GM12878 (cell line): Measurements from ENCODE around the gene NXNL1. TPM values are rescaled to one million over a fixed set of nuclear protein-coding genes. Genes with fewer than 3 reads are reported as not detected.

Source experiments
- ATAC-seq: fragments of 200-7000 bp; cut with Tn5 transposase; 3 replicates; pipeline ENCODE4 v1.9.1; 2020; ENCODE audit warnings: mild to moderate bottlenecking, moderate library complexity
- BruUV-seq: library from RNA; stranded (reverse); fragments of 400-500 nt; replicated peaks from 2 replicates; lab custom pipeline; 2021; lab: Mats Ljungman, UMichigan
- CTCF ChIA-PET: fragments of 300-600 bp; sonication (Branson Sonifier 250); formaldehyde crosslinking; extraction: SDS; loops from one replicate; lab custom pipeline; 2021; ENCODE audit warnings: inconsistent platforms; lab: Yijun Ruan, JAX
- POLR2A ChIA-PET: fragments of 350-600 bp; formaldehyde crosslinking; extraction: SDS; loops from one replicate; lab custom pipeline; 2021; ENCODE audit warnings: inconsistent platforms; lab: Charles Lee
- RAD21 ChIA-PET: fragments of 300-600 bp; sonication (Branson Sonifier 250); formaldehyde crosslinking; loops from one replicate; lab custom pipeline; 2023; ENCODE audit warnings: antibody characterized with exemption; ENCODE audit not compliant: unreplicated experiment; lab: Charles Lee
- SMC1A ChIA-PET: fragments of 300-600 bp; sonication (Branson Sonifier 250); formaldehyde crosslinking; loops from one replicate; lab custom pipeline; 2023; ENCODE audit not compliant: unreplicated experiment, uncharacterized antibody; lab: Charles Lee
- DNase-seq: peaks from one replicate; pipeline ENCODE4 v3.0.0-alpha.2; 2011; ENCODE audit warnings: low read depth, low spot score
- FAIRE-seq: peaks from 3 replicates; lab custom pipeline; 2011; peaks lifted over from hg19 to GRCh38; lab: Jason Lieb, UNC
- H2AFZ ChIP-seq: 2 replicates; pipeline ENCODE4 v1.6.0; 2011; ENCODE audit warnings: low read depth, low read length, control low read depth; ENCODE audit not compliant: control insufficient read depth
- H3K27ac ChIP-seq: 2 replicates; pipeline ENCODE4 v1.5.1; 2011; ENCODE audit warnings: control low read depth; ENCODE audit not compliant: control insufficient read depth, insufficient read depth
- H3K27me3 ChIP-seq, 2 experiments: replicated peaks in 1 of 2; 2 replicates each; pipeline versions ENCODE4 v1.6.0 to v1.6.1; 2011; ENCODE audit warnings: low read length in 1 of 2; ENCODE audit not compliant: control insufficient read depth in 2 of 2, insufficient read depth in 2 of 2
- H3K36me3 ChIP-seq, 2 experiments: 2 replicates each; pipeline ENCODE4 v1.5.1; 2011; ENCODE audit warnings: low read length in 1 of 2; ENCODE audit not compliant: control insufficient read depth in 2 of 2, insufficient read depth in 2 of 2
- H3K4me1 ChIP-seq: 2 replicates; pipeline ENCODE4 v1.6.1; 2011; ENCODE audit warnings: mild to moderate bottlenecking, low read length, moderate library complexity, mixed read lengths; ENCODE audit not compliant: control insufficient read depth, insufficient read depth
- H3K4me2 ChIP-seq: 2 replicates; pipeline ENCODE4 v1.6.0; 2011; ENCODE audit warnings: control low read depth; ENCODE audit not compliant: control insufficient read depth, insufficient read depth
- H3K4me3 ChIP-seq: fragments of 200-600 bp; sonication (generic); 2 replicates; pipeline ENCODE4 v1.5.1; 2016
- H3K79me2 ChIP-seq: 2 replicates; pipeline ENCODE4 v1.6.0; 2011; ENCODE audit warnings: low read length; ENCODE audit not compliant: control insufficient read depth, insufficient read depth
- H3K9ac ChIP-seq: 2 replicates; pipeline ENCODE4 v1.8.0; 2011; ENCODE audit warnings: low read length, control low read depth, mixed read lengths; ENCODE audit not compliant: control insufficient read depth, insufficient read depth
- H3K9me3 ChIP-seq: replicated peaks from 3 replicates; pipeline ENCODE4 v1.5.1; 2011; ENCODE audit warnings: mild to moderate bottlenecking, low read length; ENCODE audit not compliant: control insufficient read depth, insufficient read depth
- H4K20me1 ChIP-seq: 2 replicates; pipeline ENCODE4 v1.6.0; 2011; ENCODE audit not compliant: control insufficient read depth, insufficient read depth
- NR2C1 ChIP-seq: fragments of 450-650 bp; IDR thresholded peaks from 2 replicates; pipeline ENCODE4 v1.6.1; 2017; ENCODE audit warnings: antibody characterized with exemption, mild to moderate bottlenecking, moderate library complexity
- TBL1XR1 ChIP-seq: IDR thresholded peaks from 2 replicates; pipeline ENCODE4 v1.6.1; 2012; ENCODE audit warnings: low read depth, low read length, improper control_type of control experiment
- WGBS: methylation state at CpG from one replicate; pipeline ENCODE4 v1.1.6; 2016; ENCODE audit warnings: low lambda C conversion rate; ENCODE audit not compliant: insufficient replicate concordance, insufficient coverage; ENCODE audit errors: missing lambda C conversion rate; 5-methylcytosine and 5-hydroxymethylcytosine counted together
- in situ Hi-C: fragments of 300-500 bp; cut with MboI; formaldehyde crosslinking; loops from 9 replicates; pipeline ENCODE4 v1.14.3; 2018; ENCODE audit warnings: mixed read lengths
- intact Hi-C: fragments of 100-400 bp; cut with micrococcal nuclease; formaldehyde crosslinking; loops from one replicate; pipeline ENCODE4 v1.14.2; 2022; ENCODE audit not compliant: unreplicated experiment
- polyA plus RNA-seq, 11 experiments: library from polyadenylated mRNA; depleted of rRNA in 4 of 11; unstranded in 6 of 11; stranded (reverse) in 5 of 11; fragments of >200 nt; fragmentation: Nextera tagmentation in 4 of 11; fragmentation: Illumina TruSeq in 1 of 11; extraction: Ambion mirVana in 4 of 11; extraction: Trizol in 1 of 11; gene quantifications; 1 replicate in 1 of 11; 2 replicates in 10 of 11; pipeline versions ENCODE4 v1.2.1 to v1.2.3, GENCODE V29; 2011 to 2016; ENCODE audit warnings: inconsistent platforms in 2 of 11, missing spikeins in 2 of 11, low read depth in 1 of 11
- total RNA-seq, 4 experiments: library from RNA; depleted of rRNA in 3 of 4; stranded (reverse); fragments of >200 nt in 3 of 4; fragmentation: Illumina TruSeq in 1 of 4; extraction: Trizol in 1 of 4; gene quantifications; 2 replicates each; pipeline versions ENCODE4 v1.2.1 to v1.2.3, GENCODE V29; 2013 to 2021
- TF ChIP-seq, protein P1 (sequence below): fragments of 450-650 bp; IDR thresholded peaks from 2 replicates; pipeline ENCODE4 v1.6.1; 2014; ENCODE audit warnings: mild to moderate bottlenecking
- TF ChIP-seq, protein P2 (sequence below), 3 experiments: IDR thresholded peaks in 2 of 3; conservative IDR thresholded peaks in 1 of 3; 2 replicates each; pipeline ENCODE4 v1.5.1; 2011; ENCODE audit warnings: low read depth in 3 of 3, low read length in 3 of 3, mild to moderate bottlenecking in 3 of 3, control low read depth in 2 of 3, moderate library complexity in 2 of 3, inconsistent platforms in 1 of 3, mixed read lengths in 1 of 3; ENCODE audit not compliant: control insufficient read depth in 2 of 3, insufficient read depth in 1 of 3; ENCODE audit errors: extremely low read depth in 1 of 3

The NXNL1 gene
- total and polyA plus RNA-seq, 10 of the 15 experiments (the other 5 are each of a cell fraction or from before 2014, with no cell fraction given) = not detected

DNA sequence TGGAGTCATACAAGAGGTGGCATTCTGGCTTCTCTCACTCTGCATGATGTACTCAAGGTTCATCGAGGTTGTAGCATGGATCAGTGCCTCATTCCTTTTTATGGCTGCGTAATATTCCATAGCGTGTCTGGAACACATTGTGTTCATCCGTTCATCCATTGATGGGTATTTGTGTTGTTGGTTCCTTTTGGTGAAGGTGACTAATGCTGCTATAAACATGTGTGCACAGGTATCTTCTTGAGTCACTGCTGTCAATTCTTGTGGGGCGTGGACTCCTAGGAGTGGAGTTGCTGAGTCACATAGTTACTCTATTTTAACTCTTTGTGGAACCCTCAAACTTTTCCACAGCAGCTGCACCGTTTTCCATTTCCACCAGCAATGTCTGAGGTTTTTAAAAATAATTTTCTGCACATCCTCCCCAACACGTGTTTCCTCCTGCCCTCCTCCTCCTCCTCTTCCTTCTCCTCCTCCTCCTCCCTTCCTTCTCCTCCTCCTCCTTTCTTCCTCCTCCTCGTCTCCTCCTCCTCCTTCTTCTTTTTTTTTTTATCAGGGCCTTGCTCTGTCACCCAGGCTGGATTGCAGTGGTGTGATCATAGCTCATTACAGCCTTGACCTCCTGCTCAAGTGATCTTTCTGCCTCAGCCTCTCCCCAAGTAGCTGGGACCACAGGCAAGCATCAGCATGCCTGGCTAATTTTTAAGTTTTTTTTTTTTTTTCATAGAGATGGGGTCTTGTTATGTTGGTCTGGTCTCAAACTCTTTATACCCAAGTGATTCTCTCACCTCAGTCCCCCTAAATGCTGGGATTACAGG is 10.3 kb downstream of the NXNL1 start (continued):
- TF ChIP-seq, protein P1, sequence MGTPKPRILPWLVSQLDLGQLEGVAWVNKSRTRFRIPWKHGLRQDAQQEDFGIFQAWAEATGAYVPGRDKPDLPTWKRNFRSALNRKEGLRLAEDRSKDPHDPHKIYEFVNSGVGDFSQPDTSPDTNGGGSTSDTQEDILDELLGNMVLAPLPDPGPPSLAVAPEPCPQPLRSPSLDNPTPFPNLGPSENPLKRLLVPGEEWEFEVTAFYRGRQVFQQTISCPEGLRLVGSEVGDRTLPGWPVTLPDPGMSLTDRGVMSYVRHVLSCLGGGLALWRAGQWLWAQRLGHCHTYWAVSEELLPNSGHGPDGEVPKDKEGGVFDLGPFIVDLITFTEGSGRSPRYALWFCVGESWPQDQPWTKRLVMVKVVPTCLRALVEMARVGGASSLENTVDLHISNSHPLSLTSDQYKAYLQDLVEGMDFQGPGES = no peak
- TF ChIP-seq, all 136 proteins: peak for 5

DNA sequence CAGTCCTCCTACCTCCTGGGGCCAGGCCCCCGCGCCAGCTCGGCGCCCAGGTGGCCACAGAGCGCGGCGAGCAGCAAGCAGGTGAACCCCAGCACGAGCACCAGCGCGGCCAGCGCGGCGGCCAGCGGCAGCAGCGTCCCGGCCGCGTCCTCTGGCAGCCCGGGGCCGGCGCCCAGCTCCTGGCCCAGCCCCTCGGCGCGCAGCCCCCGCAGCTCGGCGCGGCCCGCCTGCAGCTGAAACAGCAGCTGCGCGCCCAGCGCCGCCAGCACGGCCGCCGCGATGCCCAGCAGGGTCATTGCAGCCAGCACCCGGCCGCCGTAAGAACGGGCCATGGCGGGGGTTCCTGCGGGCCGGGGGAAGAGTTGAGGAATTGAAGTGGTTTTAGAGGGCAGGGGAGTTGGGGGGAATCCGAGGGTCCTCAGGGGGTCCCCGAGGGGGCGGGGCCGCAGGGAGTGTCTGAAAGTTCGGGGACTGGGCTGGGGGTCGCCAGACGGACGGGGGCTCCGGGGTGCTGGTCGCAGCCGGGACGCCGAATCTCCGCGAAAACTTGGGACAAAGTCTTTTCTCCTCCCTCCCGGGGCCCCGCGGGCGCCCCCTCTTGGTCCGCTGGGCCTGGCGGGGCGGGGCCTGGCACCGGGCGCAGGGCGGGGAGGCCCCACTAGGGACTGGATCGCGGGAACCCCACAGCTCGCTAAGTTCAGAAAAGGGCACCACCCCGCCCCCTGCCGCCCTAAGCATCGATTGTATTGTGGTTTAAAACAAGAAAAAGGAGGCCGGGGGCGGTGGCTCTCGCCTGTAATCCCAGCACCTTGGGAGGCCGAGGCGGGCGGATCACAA is 12.4 kb downstream of the NXNL1 start, which contains the start of gene TMEM221:
Gene TMEM221 (minus strand): TSS at position 538 of the 837 bp plus-strand sequence. CDS start 206 bp downstream, at position 332.
- H3K9ac ChIP-seq = no peak within 1 kb of the TSS
- ATAC-seq = peak; percentile 80
- H3K79me2 ChIP-seq = no peaks in the 10 kb centered on the region
- intact Hi-C loops (loop anchor here (10.0 kb wide), 1 partner anchor 406 kb away; the partner anchor contains the start of gene RPL18A), in situ Hi-C loops (no loop called here)
- H3K27me3 ChIP-seq = peaks cover 2 to 5% of the 10 kb centered on the region in 2 experiments; a peak in 3 of 4 replicates
- ChIA-PET POLR2A (no interaction called here), SMC1A (no interaction called here), RAD21 (interaction anchor here (0.7 kb wide), 1 partner anchor 18 kb away, joined by 4 read pairs; no protein-coding TSS in a partner anchor), CTCF (interaction anchor here (2.8 kb wide), 1 partner anchor 18 kb away, joined by 12 read pairs; no protein-coding TSS in a partner anchor)
- WGBS = 31% methylated on average over 54 of the region's 81 CpGs
- peak within 1 kb of the TSS; percentile 38; the same call in 1 of the 2 replicates for H3K4me2 ChIP-seq
- H3K27ac ChIP-seq = no peak within 1 kb of the TSS
- no peaks in the 10 kb centered on the region for H3K36me3 ChIP-seq
- no peak for FAIRE-seq
- no peak for DNase-seq
- peaks cover 11% of the 10 kb centered on the region for H3K4me1 ChIP-seq
- H2AFZ ChIP-seq = no peak within 1 kb of the TSS
- H3K9me3 ChIP-seq = no peaks in the 10 kb centered on the region; the same call in 2 of the 3 replicates
- no peak within 1 kb of the TSS for H3K4me3 ChIP-seq
- H4K20me1 ChIP-seq = no peaks in the 10 kb centered on the region; the same call in 1 of the 2 replicates
- no TSS peak for BruUV-seq
- TF ChIP-seq, protein P2, sequence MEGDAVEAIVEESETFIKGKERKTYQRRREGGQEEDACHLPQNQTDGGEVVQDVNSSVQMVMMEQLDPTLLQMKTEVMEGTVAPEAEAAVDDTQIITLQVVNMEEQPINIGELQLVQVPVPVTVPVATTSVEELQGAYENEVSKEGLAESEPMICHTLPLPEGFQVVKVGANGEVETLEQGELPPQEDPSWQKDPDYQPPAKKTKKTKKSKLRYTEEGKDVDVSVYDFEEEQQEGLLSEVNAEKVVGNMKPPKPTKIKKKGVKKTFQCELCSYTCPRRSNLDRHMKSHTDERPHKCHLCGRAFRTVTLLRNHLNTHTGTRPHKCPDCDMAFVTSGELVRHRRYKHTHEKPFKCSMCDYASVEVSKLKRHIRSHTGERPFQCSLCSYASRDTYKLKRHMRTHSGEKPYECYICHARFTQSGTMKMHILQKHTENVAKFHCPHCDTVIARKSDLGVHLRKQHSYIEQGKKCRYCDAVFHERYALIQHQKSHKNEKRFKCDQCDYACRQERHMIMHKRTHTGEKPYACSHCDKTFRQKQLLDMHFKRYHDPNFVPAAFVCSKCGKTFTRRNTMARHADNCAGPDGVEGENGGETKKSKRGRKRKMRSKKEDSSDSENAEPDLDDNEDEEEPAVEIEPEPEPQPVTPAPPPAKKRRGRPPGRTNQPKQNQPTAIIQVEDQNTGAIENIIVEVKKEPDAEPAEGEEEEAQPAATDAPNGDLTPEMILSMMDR (IDR thresholded peaks at IDR 0.05 in 2 of 3, conservative IDR thresholded peaks at IDR 0.05 in 1 of 3; ENCODE audit: control insufficient read depth in 2 of 3, extremely low read depth in 1 of 3, insufficient read depth in 1 of 3, low read depth in 3 of 3, low read length in 3 of 3) = peak; percentile 28 to 40 (median 40); a peak in 4 of 6 replicates
- TF ChIP-seq NR2C1 = peak; percentile 27; the same call in 1 of the 2 replicates
- TF ChIP-seq TBL1XR1 = no peak
